Measurements from ENCODE around the gene KLF9.

DNA sequence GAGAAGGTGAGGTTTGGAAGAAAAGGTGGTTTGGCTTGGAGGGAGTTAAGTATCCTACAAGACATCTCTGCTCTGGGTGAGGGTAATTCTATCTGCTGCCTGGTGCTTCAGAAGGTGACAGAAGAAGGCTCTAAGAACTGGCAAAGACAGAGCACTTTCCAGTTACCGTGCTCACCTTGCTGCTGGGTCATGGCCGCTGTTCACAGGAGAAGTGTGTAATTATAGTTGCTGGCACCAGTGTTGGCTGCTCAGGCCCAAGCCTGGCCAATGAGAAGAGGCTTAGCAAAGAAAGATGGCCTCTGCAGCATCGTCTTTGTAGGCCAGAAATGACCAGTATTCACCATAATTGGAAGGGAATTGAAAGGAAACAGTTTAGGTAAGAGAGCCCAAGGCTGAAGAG lies 37.9 kb upstream of the KLF9 start:
- no peak for TF ChIP-seq EZH2 (IDR thresholded peaks at IDR 0.05; ENCODE audit: borderline replicate concordance, low read depth, low read length, poor library complexity, severe bottlenecking)
- TF ChIP-seq, protein P1, sequence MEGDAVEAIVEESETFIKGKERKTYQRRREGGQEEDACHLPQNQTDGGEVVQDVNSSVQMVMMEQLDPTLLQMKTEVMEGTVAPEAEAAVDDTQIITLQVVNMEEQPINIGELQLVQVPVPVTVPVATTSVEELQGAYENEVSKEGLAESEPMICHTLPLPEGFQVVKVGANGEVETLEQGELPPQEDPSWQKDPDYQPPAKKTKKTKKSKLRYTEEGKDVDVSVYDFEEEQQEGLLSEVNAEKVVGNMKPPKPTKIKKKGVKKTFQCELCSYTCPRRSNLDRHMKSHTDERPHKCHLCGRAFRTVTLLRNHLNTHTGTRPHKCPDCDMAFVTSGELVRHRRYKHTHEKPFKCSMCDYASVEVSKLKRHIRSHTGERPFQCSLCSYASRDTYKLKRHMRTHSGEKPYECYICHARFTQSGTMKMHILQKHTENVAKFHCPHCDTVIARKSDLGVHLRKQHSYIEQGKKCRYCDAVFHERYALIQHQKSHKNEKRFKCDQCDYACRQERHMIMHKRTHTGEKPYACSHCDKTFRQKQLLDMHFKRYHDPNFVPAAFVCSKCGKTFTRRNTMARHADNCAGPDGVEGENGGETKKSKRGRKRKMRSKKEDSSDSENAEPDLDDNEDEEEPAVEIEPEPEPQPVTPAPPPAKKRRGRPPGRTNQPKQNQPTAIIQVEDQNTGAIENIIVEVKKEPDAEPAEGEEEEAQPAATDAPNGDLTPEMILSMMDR (conservative IDR thresholded peaks at IDR 0.05; ENCODE audit: low read depth, low read length): no peak
